ENCODE data around the gene THEMIS.
A peak's percentile ranks its signal among the peaks of the same experiment; 100 is the strongest.

THEMIS gene

GRCh38 chr6:127858727-127859391 is 42.0 kb downstream of the THEMIS start:
- H3K4me3 ChIP-seq (ENCODE audit: low read length) = no peak overlapping the region
- no peaks in the 10 kb centered on the region for H3K36me3 ChIP-seq (ENCODE audit: control insufficient read depth, insufficient read depth, low read length, severe bottlenecking)
- H3K27me3 ChIP-seq (replicated peaks; ENCODE audit: control insufficient read depth, insufficient read depth, low read length) = no peaks in the 10 kb centered on the region
- no peaks in the 10 kb centered on the region for H3K9me3 ChIP-seq (ENCODE audit: control insufficient read depth, low read length)
- DNase-seq (ENCODE audit: low read depth) = no peak
- H3K4me1 ChIP-seq (ENCODE audit: control insufficient read depth, insufficient read depth, low read length) = no peaks in the 10 kb centered on the region
- no peak overlapping the region for H3K9ac ChIP-seq (ENCODE audit: low read length)

- Histone ChIP-seq H3K9me3 (ENCODE audit: control insufficient read depth, low read length) (no peaks in the 10 kb centered on the region), H3K27me3 (replicated peaks; ENCODE audit: control insufficient read depth, insufficient read depth, low read length) (no peaks in the 10 kb centered on the region), H3K4me3 (ENCODE audit: low read length) (no peak overlapping the region), H3K36me3 (ENCODE audit: control insufficient read depth, insufficient read depth, low read length, severe bottlenecking) (no peaks in the 10 kb centered on the region), H3K9ac (ENCODE audit: low read length) (no peak overlapping the region), H3K4me1 (ENCODE audit: control insufficient read depth, insufficient read depth, low read length) (no peaks in the 10 kb centered on the region)
- DNase-seq (ENCODE audit: low read depth) = no peak
Measured at GRCh38 chr6:127857051-127857637, 43.7 kb downstream of the THEMIS start.

GRCh38 chr6:127855542-127856159 is 45.2 kb downstream of the THEMIS start:
- DNase-seq (ENCODE audit: low read depth) = peak; percentile 62

GRCh38 chr6:127854009-127854408 is 46.8 kb downstream of the THEMIS start:
- Histone ChIP-seq H3K27me3 (replicated peaks; ENCODE audit: control insufficient read depth, insufficient read depth, low read length) (no peaks in the 10 kb centered on the region), H3K36me3 (ENCODE audit: control insufficient read depth, insufficient read depth, low read length, severe bottlenecking) (no peaks in the 10 kb centered on the region), H3K9ac (ENCODE audit: low read length) (no peak overlapping the region), H3K9me3 (ENCODE audit: control insufficient read depth, low read length) (no peaks in the 10 kb centered on the region), H3K4me1 (ENCODE audit: control insufficient read depth, insufficient read depth, low read length) (no peaks in the 10 kb centered on the region), H3K4me3 (ENCODE audit: low read length) (no peak overlapping the region)
- no peak for DNase-seq (ENCODE audit: low read depth)

More at GRCh38 chr6:127855542-127856159, 45.2 kb downstream of the THEMIS start:
- Histone ChIP-seq H3K36me3 (ENCODE audit: control insufficient read depth, insufficient read depth, low read length, severe bottlenecking) (no peaks in the 10 kb centered on the region), H3K4me3 (ENCODE audit: low read length) (no peak overlapping the region), H3K4me1 (ENCODE audit: control insufficient read depth, insufficient read depth, low read length) (no peaks in the 10 kb centered on the region), H3K9me3 (ENCODE audit: control insufficient read depth, low read length) (no peaks in the 10 kb centered on the region), H3K27me3 (replicated peaks; ENCODE audit: control insufficient read depth, insufficient read depth, low read length) (no peaks in the 10 kb centered on the region), H3K9ac (ENCODE audit: low read length) (no peak overlapping the region)

GRCh38 chr6:127851197-127851596 is 49.7 kb downstream of the THEMIS start:
- DNase-seq (ENCODE audit: low read depth) = peak; percentile 31
- Histone ChIP-seq H3K4me1 (ENCODE audit: control insufficient read depth, insufficient read depth, low read length) (no peaks in the 10 kb centered on the region), H3K4me3 (ENCODE audit: low read length) (no peak overlapping the region), H3K27me3 (replicated peaks; ENCODE audit: control insufficient read depth, insufficient read depth, low read length) (no peaks in the 10 kb centered on the region), H3K9me3 (ENCODE audit: control insufficient read depth, low read length) (no peaks in the 10 kb centered on the region), H3K9ac (ENCODE audit: low read length) (no peak overlapping the region), H3K36me3 (ENCODE audit: control insufficient read depth, insufficient read depth, low read length, severe bottlenecking) (no peaks in the 10 kb centered on the region)

GRCh38 chr6:127845242-127845641 is 55.6 kb downstream of the THEMIS start:
- Histone ChIP-seq H3K36me3 (ENCODE audit: control insufficient read depth, insufficient read depth, low read length, severe bottlenecking) (no peaks in the 10 kb centered on the region), H3K9me3 (ENCODE audit: control insufficient read depth, low read length) (no peaks in the 10 kb centered on the region), H3K9ac (ENCODE audit: low read length) (no peak overlapping the region), H3K4me1 (ENCODE audit: control insufficient read depth, insufficient read depth, low read length) (no peaks in the 10 kb centered on the region), H3K27me3 (replicated peaks; ENCODE audit: control insufficient read depth, insufficient read depth, low read length) (no peaks in the 10 kb centered on the region), H3K4me3 (ENCODE audit: low read length) (no peak overlapping the region)
- DNase-seq (ENCODE audit: low read depth) = no peak

GRCh38 chr6:127844529-127844928 is 56.3 kb downstream of the THEMIS start:
- DNase-seq (ENCODE audit: low read depth) = peak; percentile 28
- no peaks in the 10 kb centered on the region for H3K36me3 ChIP-seq (ENCODE audit: control insufficient read depth, insufficient read depth, low read length, severe bottlenecking)
- H3K4me3 ChIP-seq (ENCODE audit: low read length) = no peak overlapping the region
- no peaks in the 10 kb centered on the region for H3K9me3 ChIP-seq (ENCODE audit: control insufficient read depth, low read length)
- H3K4me1 ChIP-seq (ENCODE audit: control insufficient read depth, insufficient read depth, low read length) = no peaks in the 10 kb centered on the region
- no peak overlapping the region for H3K9ac ChIP-seq (ENCODE audit: low read length)
- H3K27me3 ChIP-seq (replicated peaks; ENCODE audit: control insufficient read depth, insufficient read depth, low read length) = no peaks in the 10 kb centered on the region

GRCh38 chr6:127843582-127843981 is 57.3 kb downstream of the THEMIS start:
- Histone ChIP-seq H3K9me3 (ENCODE audit: control insufficient read depth, low read length) (no peaks in the 10 kb centered on the region), H3K36me3 (ENCODE audit: control insufficient read depth, insufficient read depth, low read length, severe bottlenecking) (no peaks in the 10 kb centered on the region), H3K27me3 (replicated peaks; ENCODE audit: control insufficient read depth, insufficient read depth, low read length) (no peaks in the 10 kb centered on the region), H3K4me3 (ENCODE audit: low read length) (no peak overlapping the region), H3K9ac (ENCODE audit: low read length) (no peak overlapping the region), H3K4me1 (ENCODE audit: control insufficient read depth, insufficient read depth, low read length) (no peaks in the 10 kb centered on the region)
- no peak for DNase-seq (ENCODE audit: low read depth)

- Histone ChIP-seq H3K9ac (ENCODE audit: low read length) (no peak overlapping the region), H3K4me3 (ENCODE audit: low read length) (no peak overlapping the region), H3K9me3 (ENCODE audit: control insufficient read depth, low read length) (no peaks in the 10 kb centered on the region), H3K4me1 (ENCODE audit: control insufficient read depth, insufficient read depth, low read length) (no peaks in the 10 kb centered on the region), H3K36me3 (ENCODE audit: control insufficient read depth, insufficient read depth, low read length, severe bottlenecking) (no peaks in the 10 kb centered on the region), H3K27me3 (replicated peaks; ENCODE audit: control insufficient read depth, insufficient read depth, low read length) (no peaks in the 10 kb centered on the region)
- DNase-seq (ENCODE audit: low read depth) = no peak
Measured at GRCh38 chr6:127842562-127842961, 58.3 kb downstream of the THEMIS start.

GRCh38 chr6:127841811-127842210 is 59.0 kb downstream of the THEMIS start:
- Histone ChIP-seq H3K36me3 (ENCODE audit: control insufficient read depth, insufficient read depth, low read length, severe bottlenecking) (no peaks in the 10 kb centered on the region), H3K9me3 (ENCODE audit: control insufficient read depth, low read length) (no peaks in the 10 kb centered on the region), H3K4me1 (ENCODE audit: control insufficient read depth, insufficient read depth, low read length) (no peaks in the 10 kb centered on the region), H3K4me3 (ENCODE audit: low read length) (no peak overlapping the region), H3K9ac (ENCODE audit: low read length) (no peak overlapping the region), H3K27me3 (replicated peaks; ENCODE audit: control insufficient read depth, insufficient read depth, low read length) (no peaks in the 10 kb centered on the region)
- peak; percentile 39 for DNase-seq (ENCODE audit: low read depth)

- no peak overlapping the region for H3K4me3 ChIP-seq (ENCODE audit: low read length)
- no peaks in the 10 kb centered on the region for H3K9me3 ChIP-seq (ENCODE audit: control insufficient read depth, low read length)
- peaks cover 7% of the 10 kb centered on the region for H3K4me1 ChIP-seq (ENCODE audit: control insufficient read depth, insufficient read depth, low read length)
- no peak overlapping the region for H3K9ac ChIP-seq (ENCODE audit: low read length)
- no peak for DNase-seq (ENCODE audit: low read depth)
- no peaks in the 10 kb centered on the region for H3K27me3 ChIP-seq (replicated peaks; ENCODE audit: control insufficient read depth, insufficient read depth, low read length)
- no peaks in the 10 kb centered on the region for H3K36me3 ChIP-seq (ENCODE audit: control insufficient read depth, insufficient read depth, low read length, severe bottlenecking)
Measured at GRCh38 chr6:127834136-127834535, 66.7 kb downstream of the THEMIS start.
